Right lung (tissue), 5 donors: Measurements from ENCODE around the gene NDUFB10. TPM values are rescaled to one million over a fixed set of nuclear protein-coding genes. Genes with fewer than 3 reads are reported as not detected.

Experiments used
- DNase-seq, 2 donors: peaks; one replicate each; pipeline ENCODE4 v3.0.0-alpha.2; 2013
- polyA plus RNA-seq, 5 donors: library from polyadenylated mRNA; unstranded; fragments of 120-200 nt; gene quantifications; one replicate each; pipeline versions ENCODE4 v1.2.1 to v1.2.3, GENCODE V29; 2013; ENCODE audit warnings: inconsistent platforms in 1 of 5, low replicate concordance in 1 of 5; ENCODE audit not compliant: insufficient read length in 5 of 5, insufficient read depth in 1 of 5

NDUFB10 gene
- polyA plus RNA-seq, 5 donors = 78.0 to 123 (median 87.7) TPM

GRCh38 chr16:1964506-1965395 lies 5.4 kb downstream of the NDUFB10 start, which contains the start of gene RPS2:
TSS of gene RPS2 (minus strand) at chr16:1964826. CDS start at chr16:1964625, 201 bp downstream.
- DNase-seq = peak; percentile 97 to 98

- DNase-seq = no peak
Observed at GRCh38 chr16:1965396-1966001, 6.2 kb downstream of the NDUFB10 start.

- DNase-seq = no peak
Observed at GRCh38 chr16:1966460-1966859, 7.1 kb downstream of the NDUFB10 start, which contains the start of gene RNF151. TSS of gene RNF151 (plus strand) at chr16:1966856. CDS start at chr16:1966882, 26 bp downstream.

GRCh38 chr16:1968146-1968953 lies 9.0 kb downstream of the NDUFB10 start:
- no peak for DNase-seq

GRCh38 chr16:1971796-1972489 lies 12.6 kb downstream of the NDUFB10 start, which contains the start of gene TBL3:
TSS of gene TBL3 (plus strand) at chr16:1972053. CDS start at chr16:1972165, 112 bp downstream.
- peak; percentile 93 to 95 for DNase-seq

GRCh38 chr16:1972490-1972877 lies 13.1 kb downstream of the NDUFB10 start:
- DNase-seq = no peak

- no peak for DNase-seq
Observed at GRCh38 chr16:1973461-1974156, 14.3 kb downstream of the NDUFB10 start.

- DNase-seq = no peak
Observed at GRCh38 chr16:1974157-1975070, 15.1 kb downstream of the NDUFB10 start.

- DNase-seq = no peak
Observed at GRCh38 chr16:1975432-1976215, 16.3 kb downstream of the NDUFB10 start.

GRCh38 chr16:1976216-1976520 lies 16.8 kb downstream of the NDUFB10 start:
- DNase-seq = no peak

- DNase-seq = no peak
Observed at GRCh38 chr16:1976951-1977874, 17.9 kb downstream of the NDUFB10 start.

- no peak for DNase-seq
Observed at GRCh38 chr16:1977875-1978268, 18.5 kb downstream of the NDUFB10 start.

- DNase-seq = no peak
Observed at GRCh38 chr16:1978476-1979120, 19.3 kb downstream of the NDUFB10 start.

GRCh38 chr16:1979271-1980029 lies 20.1 kb downstream of the NDUFB10 start:
- DNase-seq = no peak

GRCh38 chr16:1980030-1980769 lies 20.9 kb downstream of the NDUFB10 start:
- no peak for DNase-seq

- no peak for DNase-seq
Observed at GRCh38 chr16:1980770-1981087, 21.4 kb downstream of the NDUFB10 start.
